Stomach (tissue), 4 donors: ENCODE results near the gene SRPK3.

ENCODE experiments used
- CTCF ChIP-seq, 7 experiments: fragments of 450-650 bp in 4 of 7; fragments of 200-600 bp in 3 of 7; sonication (generic) in 3 of 7; IDR thresholded peaks; one replicate each; pipeline ENCODE4 v1.5.1; 2016 to 2019; ENCODE audit warnings: antibody characterized with exemption in 7 of 7, control low read depth in 2 of 7, mild to moderate bottlenecking in 1 of 7
- EP300 ChIP-seq: sonication (generic); formaldehyde crosslinking; IDR thresholded peaks from one replicate; pipeline ENCODE4 v1.6.1; 2017; ENCODE audit warnings: antibody characterized with exemption
- POLR2A ChIP-seq, 4 donors: fragments of 450-650 bp; IDR thresholded peaks; one replicate each; pipeline ENCODE4 v1.6.1; 2016; ENCODE audit warnings: antibody characterized with exemption in 4 of 4, control low read depth in 2 of 4, mild to moderate bottlenecking in 1 of 4, moderate library complexity in 1 of 4
- POLR2AphosphoS5 ChIP-seq, 3 donors: sonication (generic); formaldehyde crosslinking; IDR thresholded peaks; one replicate each; pipeline ENCODE4 v1.6.1; 2016; ENCODE audit warnings: antibody characterized with exemption in 3 of 3

- TF ChIP-seq CTCF (IDR thresholded peaks at IDR 0.05), result no peak
- TF ChIP-seq POLR2A (IDR thresholded peaks at IDR 0.05), result no peak
- no peak for TF ChIP-seq POLR2AphosphoS5 (IDR thresholded peaks at IDR 0.05)
- TF ChIP-seq EP300, result no peak
Observed at GRCh38 chrX:153755136-153755535, 25.7 kb upstream of the SRPK3 start.
